ENCODE results near the gene CS. TPM values are rescaled to one million over a fixed set of nuclear protein-coding genes. Genes with fewer than 3 reads are reported as not detected.

CS gene
- polyA plus RNA-seq, 1 of the 3 experiments (the other 2 are of a cell fraction), result 121 TPM

DNA sequence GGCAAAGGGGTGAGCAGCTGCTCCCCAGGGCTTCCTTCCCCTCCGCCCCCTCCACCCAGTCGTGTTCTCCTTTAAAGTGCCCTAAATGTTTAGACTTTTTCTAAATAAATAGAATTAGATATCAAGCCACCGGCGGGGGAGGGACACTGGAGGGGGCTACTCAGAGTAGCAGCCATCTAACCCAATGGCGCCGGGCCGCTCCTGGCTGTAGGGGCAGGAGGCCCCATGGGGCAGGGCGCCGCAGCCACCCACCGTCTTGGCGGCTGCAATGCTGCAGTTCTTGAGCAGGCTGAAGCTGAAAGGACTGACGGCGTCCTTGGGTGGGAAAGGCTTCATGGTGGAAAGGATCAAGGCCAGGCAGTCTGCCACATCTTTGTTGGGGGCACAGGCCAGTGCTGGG, 57.1 kb downstream of the CS start:
- no peaks in the 10 kb centered on the region for H3K9me2 ChIP-seq
- H2AFZ ChIP-seq (ENCODE audit: low read depth), result no peak overlapping the region
- no peaks in the 10 kb centered on the region for H3K27me3 ChIP-seq (ENCODE audit: insufficient read depth)
- ChIA-PET CTCF (interaction anchor here (0.6 to 1.9 kb wide), 3 partner anchors 13 to 38 kb away, joined by 3 to 10 read pairs (median 3); partner anchors contain the start of gene ANKRD52), POLR2A (no interaction called here)
- H3K27ac ChIP-seq (ENCODE audit: low read depth in 2 of 2, low read length in 1 of 2), result no peak overlapping the region; a peak in 1 of 4 replicates
- H3K4me2 ChIP-seq, result no peak overlapping the region
- peaks cover 13% of the 10 kb centered on the region; the same call in 1 of the 2 replicates for H4K20me1 ChIP-seq (ENCODE audit: insufficient read depth)
- peaks cover 2% of the 10 kb centered on the region for H3F3A ChIP-seq (replicated peaks; ENCODE audit: insufficient read depth)
- no peaks in the 10 kb centered on the region for H3K4me1 ChIP-seq (ENCODE audit: control insufficient read depth in 1 of 2, insufficient read depth in 2 of 2, low read depth in 1 of 2, low read length in 1 of 2)
- DNase-seq, result no peak
- no peak overlapping the region for H3K4me3 ChIP-seq (ENCODE audit: low read depth in 2 of 2, low read length in 1 of 2)
- H3K79me2 ChIP-seq (ENCODE audit: insufficient read depth), result peaks cover 7% of the 10 kb centered on the region; the same call in 1 of the 2 replicates
- peaks cover 31 to 86% of the 10 kb centered on the region in 2 experiments for H3K36me3 ChIP-seq (replicated peaks in 1 of 2; ENCODE audit: control insufficient read depth in 1 of 2, insufficient read depth in 2 of 2, low read length in 1 of 2)
- H3K9me3 ChIP-seq, result no peaks in the 10 kb centered on the region
- WGBS (ENCODE audit: low lambda C conversion rate), result 95% methylated on average over 13 of the region's 13 CpGs
- H3K9ac ChIP-seq, result no peak overlapping the region
- TF ChIP-seq SMC3 (IDR thresholded peaks at IDR 0.05; ENCODE audit: low read depth, low read length) (no peak), FOXM1 (IDR thresholded peaks at IDR 0.05; ENCODE audit: low read depth) (no peak), RXRA (IDR thresholded peaks at IDR 0.05; ENCODE audit: borderline replicate concordance, low read depth) (no peak), GATA2 (CRISPR knock-in tag; IDR thresholded peaks at IDR 0.05) (no peak)

DNA sequence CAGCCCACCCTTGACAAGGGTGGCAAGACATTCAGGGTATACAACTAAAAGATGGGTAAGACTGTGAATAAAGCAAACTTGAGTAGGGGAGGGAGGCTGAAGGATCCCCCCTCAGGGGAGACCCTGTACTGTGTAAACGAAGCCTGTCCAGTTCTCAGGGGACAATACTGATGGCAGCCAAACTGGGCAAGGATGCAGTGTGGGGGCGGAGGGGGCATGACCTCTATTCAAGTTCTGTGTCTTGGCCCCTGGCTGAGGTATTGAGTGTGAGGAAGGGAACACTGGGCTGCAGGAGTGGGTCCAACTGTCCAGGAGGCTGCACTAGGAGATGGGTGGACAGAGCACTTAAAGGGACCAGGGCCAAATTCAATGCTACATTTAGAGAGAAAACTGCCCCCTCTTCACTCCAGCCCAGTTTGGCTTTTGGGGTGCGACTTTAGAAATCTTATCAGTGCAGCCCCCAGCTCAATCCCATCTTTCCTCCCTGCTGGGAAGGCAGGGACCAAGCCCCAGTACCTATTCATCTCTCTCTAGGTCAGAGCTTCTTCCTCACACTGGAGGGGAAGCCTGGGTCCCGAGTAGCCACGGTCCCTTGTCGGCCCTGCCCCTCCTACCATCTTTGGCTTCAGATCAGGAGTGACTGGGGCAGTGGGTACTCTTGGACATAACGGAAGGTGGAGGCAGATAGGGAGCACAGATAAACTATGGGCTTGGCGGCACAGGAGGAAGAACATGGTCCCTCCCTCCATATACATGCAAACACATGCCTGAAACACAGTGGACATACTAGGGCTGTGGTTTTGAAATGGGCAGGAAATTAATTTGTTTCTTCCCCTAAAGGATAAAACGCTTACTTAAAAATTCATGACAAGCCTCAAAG, 58.5 kb downstream of the CS start:
- no peaks in the 10 kb centered on the region for H3K27me3 ChIP-seq (ENCODE audit: insufficient read depth)
- no peaks in the 10 kb centered on the region for H3K9me2 ChIP-seq
- TF ChIP-seq ELF1 (IDR thresholded peaks at IDR 0.05) (no peak), TEAD4 (IDR thresholded peaks at IDR 0.05; ENCODE audit: borderline replicate concordance, insufficient read depth) (no peak), RCOR1 (IDR thresholded peaks at IDR 0.05; ENCODE audit: low read length) (no peak), CHD2 (IDR thresholded peaks at IDR 0.05; ENCODE audit: low read length, partially characterized antibody) (no peak), YY1 (IDR thresholded peaks at IDR 0.05; ENCODE audit: low read depth) (no peak)
- TF ChIP-seq, protein P1, sequence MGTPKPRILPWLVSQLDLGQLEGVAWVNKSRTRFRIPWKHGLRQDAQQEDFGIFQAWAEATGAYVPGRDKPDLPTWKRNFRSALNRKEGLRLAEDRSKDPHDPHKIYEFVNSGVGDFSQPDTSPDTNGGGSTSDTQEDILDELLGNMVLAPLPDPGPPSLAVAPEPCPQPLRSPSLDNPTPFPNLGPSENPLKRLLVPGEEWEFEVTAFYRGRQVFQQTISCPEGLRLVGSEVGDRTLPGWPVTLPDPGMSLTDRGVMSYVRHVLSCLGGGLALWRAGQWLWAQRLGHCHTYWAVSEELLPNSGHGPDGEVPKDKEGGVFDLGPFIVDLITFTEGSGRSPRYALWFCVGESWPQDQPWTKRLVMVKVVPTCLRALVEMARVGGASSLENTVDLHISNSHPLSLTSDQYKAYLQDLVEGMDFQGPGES (IDR thresholded peaks at IDR 0.05; ENCODE audit: low read depth, low read length), result no peak
- no peak overlapping the region for H3K4me3 ChIP-seq (ENCODE audit: low read depth in 2 of 2, low read length in 1 of 2)
- no peak overlapping the region; a peak in 1 of 4 replicates for H3K27ac ChIP-seq (ENCODE audit: low read depth in 2 of 2, low read length in 1 of 2)
- H3K79me2 ChIP-seq (ENCODE audit: insufficient read depth), result peaks cover 7% of the 10 kb centered on the region; the same call in 1 of the 2 replicates
- WGBS (ENCODE audit: low lambda C conversion rate), result 93% methylated on average over 9 of the region's 9 CpGs
- POLR2A ChIA-PET, result no interaction called here
- no peak overlapping the region for H3K4me2 ChIP-seq
- no peak for DNase-seq
- no peaks in the 10 kb centered on the region for H3F3A ChIP-seq (replicated peaks; ENCODE audit: insufficient read depth)
- H3K9me3 ChIP-seq, result no peaks in the 10 kb centered on the region
- CTCF ChIA-PET, result interaction anchor here (0.7 to 1.9 kb wide), 3 partner anchors 14 to 222 kb away, joined by 3 to 10 read pairs (median 3); partner anchors contain the start of gene ANKRD52
- peaks cover 25 to 87% of the 10 kb centered on the region in 2 experiments for H3K36me3 ChIP-seq (replicated peaks in 1 of 2; ENCODE audit: control insufficient read depth in 1 of 2, insufficient read depth in 2 of 2, low read length in 1 of 2)
- no peak overlapping the region for H2AFZ ChIP-seq (ENCODE audit: low read depth)
- H3K4me1 ChIP-seq (ENCODE audit: control insufficient read depth in 1 of 2, insufficient read depth in 2 of 2, low read depth in 1 of 2, low read length in 1 of 2), result no peaks in the 10 kb centered on the region
- no peak overlapping the region for H3K9ac ChIP-seq
- peaks cover 10% of the 10 kb centered on the region; the same call in 1 of the 2 replicates for H4K20me1 ChIP-seq (ENCODE audit: insufficient read depth)

Measured in SK-N-SH (cell line).